ENCODE results near the gene POP7.
A peak's percentile ranks its signal among the peaks of the same experiment; 100 is the strongest.
"Not testable (repeated sequence)": the region's sequence is repeated elsewhere in the genome, so short reads cannot be mapped to it uniquely, and the experiment has no call there.

POP7 gene

GRCh38 chr7:100705753-100706671 lies at the start of gene POP7:
TSS of gene POP7 (plus strand) at chr7:100706121. CDS start at chr7:100706831, 710 bp downstream.
- peak; percentile 99 for DNase-seq

DNA sequence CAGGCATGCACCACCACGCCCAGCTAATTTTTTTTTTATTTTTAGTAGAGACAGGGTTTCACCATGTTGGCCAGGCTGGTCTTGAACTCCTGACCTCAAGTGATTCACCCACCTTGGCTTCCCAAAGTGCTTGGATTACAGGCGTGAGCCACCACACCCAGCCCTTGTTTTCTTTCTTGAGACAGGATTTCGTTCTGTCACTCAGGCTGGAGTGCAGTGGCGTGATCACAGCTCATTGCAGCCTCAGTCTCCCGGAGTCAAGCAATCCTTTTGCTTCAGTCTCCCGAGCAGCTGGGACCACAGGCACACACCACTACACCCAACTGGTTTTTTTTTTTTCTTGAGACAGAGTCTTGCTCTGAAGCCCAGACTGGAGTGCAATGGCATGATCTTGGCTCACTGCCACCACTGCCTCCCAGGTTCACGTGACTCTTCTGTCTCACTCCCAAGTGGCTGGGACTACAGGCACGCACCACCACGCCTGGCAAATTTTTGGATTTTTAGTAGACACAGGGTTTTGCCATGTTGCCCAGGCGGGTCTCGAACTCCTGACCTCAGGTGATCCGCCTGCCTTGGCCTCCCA lies 43.6 kb upstream of the POP7 start:
- DNase-seq = not testable (repeated sequence)

DNA sequence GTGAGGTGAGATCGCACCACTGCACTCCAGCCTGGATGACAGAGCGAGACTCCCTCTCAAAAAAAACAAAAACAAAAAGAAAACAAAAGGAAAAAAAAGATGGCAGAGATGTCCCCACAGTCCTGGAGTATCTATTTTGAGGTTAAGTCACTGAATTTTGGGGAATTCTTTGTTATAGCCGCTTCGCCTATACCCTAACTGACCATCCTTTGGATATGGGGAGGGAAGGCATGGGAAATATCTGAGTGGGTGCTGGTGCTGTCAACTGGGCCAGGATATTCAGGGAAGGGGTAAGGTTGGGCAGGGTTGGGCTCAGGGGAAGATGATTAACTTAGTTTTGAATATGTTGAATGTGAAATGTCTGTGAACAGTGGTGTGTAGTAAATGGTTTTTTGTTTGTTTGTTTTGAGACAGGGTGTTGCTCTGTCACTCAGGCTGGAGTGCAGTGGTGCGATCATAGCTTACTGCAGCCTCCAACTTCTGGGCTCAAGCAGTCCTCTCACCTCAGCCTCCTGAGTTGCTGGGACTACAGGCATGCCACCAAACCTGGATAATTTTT lies 40.7 kb upstream of the POP7 start:
- DNase-seq = no peak

- DNase-seq = no peak
These were observed 38.4 kb upstream of the POP7 start for GRCh38 chr7:100667331-100668068.

DNA sequence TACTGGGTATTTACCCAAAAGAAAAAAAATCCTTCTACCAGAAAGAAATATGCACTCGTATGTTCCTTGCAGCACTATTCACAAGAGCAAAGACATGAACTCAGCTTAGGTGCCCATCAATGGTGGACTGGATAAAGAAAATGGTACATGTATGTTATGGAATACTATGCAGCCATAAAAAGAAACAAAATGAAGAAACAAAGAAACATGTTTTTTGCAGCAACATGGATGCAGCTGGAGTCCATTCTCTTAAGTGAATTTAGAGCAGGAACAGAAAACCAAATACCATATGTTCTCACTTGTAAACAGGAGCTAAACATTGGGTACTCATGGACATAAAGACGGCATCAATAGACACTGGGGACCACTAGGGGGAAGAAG lies 37.9 kb upstream of the POP7 start:
- no peak for DNase-seq

DNA sequence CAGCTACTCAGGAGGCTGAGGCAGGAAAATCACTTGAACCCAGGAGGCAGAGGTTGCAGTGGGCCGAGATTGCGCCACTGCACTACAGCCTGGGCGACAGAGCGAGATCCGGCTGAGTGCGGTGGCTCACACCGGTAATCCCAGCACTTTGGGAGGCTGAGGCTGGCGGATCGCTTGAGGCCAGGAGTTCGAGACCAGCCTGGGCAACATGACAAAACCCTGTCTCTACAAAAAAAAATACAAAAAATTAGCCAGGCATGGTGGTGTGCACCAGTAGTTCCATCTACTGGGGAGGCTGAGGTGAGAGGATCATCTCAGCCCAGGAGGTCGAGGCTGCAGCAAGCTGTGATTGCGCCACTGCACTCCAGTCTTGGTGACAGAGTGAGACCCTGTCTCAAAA lies 36.8 kb upstream of the POP7 start:
- DNase-seq = not testable (repeated sequence)

DNA sequence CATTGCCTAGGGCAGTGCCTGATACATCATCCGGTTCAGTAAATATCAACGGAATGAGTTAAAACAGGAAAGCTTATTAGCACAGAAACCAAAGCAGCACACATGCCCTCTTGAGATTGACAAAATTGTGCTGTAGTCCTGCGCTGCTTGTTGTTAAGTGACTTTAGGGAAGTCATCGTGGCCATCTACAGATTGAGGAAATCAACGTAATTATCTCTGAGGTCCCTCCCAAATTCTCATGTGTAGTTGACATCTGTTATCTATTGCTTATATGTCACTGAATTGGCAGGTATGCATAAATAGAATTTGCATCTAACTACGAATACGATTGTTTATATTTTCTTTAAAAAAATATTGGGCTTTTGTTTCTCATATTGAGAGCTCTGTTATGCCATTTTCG lies 35.8 kb upstream of the POP7 start:
- no peak for DNase-seq

DNA sequence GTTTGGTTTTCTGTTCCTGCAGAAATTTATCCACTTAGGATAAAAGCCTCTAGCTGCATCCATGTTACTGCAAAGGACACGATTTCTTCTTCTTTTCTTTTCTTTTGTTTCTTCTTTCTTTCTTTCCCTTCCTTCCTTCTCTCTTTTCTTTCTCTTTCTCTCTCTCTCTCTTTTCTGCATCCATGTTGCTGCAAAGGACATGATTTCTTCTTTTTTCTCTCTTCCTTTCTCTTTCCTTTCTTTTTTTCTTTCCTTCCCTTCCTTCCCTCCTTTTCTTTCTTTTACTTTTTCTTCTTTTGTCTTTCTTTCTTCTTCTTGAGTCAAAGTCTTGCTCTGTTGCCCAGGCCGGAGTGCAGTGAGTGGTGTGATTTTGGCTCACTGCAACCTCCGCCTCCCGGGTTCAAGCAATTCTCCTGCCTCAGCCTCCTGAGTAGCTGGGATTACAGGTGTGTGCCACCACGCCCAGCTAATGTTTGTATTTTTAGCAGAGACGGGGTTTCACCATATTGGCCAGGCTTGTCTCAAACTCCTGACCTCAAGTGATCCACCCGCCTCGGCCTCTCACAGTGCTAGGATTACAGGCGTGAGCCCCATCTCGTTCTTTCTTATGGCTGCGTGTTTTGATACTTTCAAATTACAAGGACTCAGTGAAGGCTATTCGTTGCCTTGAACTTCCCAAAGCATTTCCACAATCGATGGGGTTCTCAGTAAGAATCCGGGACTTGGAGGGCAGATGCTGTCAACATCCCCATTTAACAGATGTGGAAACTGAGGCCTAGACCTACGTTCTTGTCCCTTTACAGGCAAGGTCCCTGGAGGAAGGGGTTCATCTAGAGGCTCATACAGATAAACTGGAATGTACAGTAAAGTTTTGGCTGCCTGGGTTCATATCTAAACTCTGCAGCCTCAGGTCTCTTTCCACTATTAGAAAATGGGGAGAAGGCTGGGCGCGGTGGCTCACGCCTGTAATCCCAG lies 34.3 kb upstream of the POP7 start:
- no peak for DNase-seq

DNA sequence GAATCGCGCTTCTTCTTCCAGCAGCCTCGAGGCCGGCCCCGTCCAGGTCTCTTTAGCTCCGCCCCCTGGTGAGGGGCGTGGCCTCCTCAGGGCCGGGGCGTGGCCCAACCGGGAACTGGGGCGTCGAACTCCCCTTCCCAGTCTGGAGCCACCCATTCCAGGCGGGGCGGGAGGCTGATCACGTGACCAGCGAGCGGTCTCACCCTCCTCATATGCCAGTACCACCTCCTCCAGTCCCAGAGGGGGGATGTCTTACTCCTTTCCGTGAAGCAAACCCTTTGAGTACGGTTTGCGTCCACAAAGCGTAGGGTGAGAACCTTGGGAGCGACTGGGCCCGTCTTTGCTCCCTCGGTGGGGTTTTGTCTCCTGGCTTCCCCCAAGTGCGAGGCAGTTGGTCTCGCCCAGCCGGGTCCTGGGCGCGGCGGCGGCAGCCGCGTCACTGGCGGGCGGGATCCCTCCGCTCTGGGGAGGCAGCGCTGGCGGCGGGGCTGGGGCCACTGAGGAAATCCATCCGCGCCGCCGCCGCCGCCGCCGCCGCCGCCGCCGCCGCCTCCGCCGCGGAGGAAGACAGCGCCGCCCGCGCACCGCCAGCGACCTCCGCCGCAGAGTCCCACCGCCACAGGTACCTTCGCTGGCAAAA lies 32.5 kb upstream of the POP7 start, which contains the start of gene GNB2:
Gene GNB2, plus strand, starts transcription at position 439 of the 640 bp plus-strand sequence. CDS start 2,526 bp downstream, outside the sequence.
- peak; percentile 98 for DNase-seq

DNA sequence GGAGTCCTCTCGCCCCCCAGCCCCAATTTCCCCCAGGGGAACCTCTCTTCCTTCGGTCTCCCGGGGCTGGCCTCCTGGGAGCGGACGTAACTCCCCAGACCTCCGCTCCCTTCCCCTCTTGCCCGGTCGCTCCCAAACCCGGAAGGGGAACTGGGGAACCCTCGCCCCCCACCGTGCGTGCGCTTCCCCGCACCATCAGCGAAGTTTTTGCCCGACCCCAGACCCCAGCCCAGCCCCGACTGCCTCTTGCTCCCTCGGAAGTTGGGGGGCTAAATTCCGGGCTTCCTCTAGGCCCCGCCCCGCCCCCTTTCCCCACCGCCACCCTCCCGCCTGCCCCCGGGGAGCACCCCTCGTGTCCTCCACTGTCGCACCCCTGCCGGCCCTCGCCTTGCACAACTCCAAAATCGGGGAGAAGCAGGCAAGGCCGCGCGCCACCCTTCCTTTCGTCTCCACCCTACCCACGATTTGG lies 31.9 kb upstream of the POP7 start:
- no peak for DNase-seq

DNA sequence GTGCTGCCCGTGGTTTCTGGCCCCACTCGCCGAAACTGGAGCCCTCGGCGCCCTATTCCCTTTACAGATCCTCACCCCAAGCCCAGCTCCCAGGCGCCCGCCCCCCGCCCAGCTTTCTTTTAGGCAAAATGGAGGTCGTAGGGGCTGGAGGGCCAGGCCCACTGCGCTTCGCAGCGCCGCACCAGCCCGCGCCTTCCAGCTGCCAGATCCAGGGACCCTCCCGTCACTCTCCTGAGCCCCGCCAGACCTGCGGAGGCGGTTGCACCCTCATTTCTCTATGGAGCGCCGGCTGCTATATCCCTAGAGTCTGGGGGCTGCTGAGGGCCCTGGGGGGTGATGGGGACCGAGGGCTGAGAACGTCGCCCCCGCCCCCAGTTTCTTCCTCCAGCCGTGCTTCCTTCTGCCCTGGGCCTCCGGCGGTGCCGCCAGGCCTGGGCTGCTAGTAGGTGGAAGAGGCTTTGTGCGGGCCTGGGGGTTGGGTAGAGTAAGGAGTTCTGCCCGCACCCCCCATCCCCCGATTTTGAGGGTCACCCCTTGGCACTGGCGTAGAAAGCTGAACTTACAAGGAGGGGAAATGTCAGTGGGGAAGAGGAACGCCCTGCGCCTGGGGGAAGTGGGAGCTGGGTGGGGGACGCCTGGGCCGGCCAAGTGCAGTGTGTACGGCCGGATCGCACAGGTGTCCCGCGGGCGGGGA lies 31.4 kb upstream of the POP7 start:
- no peak for DNase-seq

- no peak for DNase-seq
These were observed 30.8 kb upstream of the POP7 start for GRCh38 chr7:100675105-100675451.

DNA sequence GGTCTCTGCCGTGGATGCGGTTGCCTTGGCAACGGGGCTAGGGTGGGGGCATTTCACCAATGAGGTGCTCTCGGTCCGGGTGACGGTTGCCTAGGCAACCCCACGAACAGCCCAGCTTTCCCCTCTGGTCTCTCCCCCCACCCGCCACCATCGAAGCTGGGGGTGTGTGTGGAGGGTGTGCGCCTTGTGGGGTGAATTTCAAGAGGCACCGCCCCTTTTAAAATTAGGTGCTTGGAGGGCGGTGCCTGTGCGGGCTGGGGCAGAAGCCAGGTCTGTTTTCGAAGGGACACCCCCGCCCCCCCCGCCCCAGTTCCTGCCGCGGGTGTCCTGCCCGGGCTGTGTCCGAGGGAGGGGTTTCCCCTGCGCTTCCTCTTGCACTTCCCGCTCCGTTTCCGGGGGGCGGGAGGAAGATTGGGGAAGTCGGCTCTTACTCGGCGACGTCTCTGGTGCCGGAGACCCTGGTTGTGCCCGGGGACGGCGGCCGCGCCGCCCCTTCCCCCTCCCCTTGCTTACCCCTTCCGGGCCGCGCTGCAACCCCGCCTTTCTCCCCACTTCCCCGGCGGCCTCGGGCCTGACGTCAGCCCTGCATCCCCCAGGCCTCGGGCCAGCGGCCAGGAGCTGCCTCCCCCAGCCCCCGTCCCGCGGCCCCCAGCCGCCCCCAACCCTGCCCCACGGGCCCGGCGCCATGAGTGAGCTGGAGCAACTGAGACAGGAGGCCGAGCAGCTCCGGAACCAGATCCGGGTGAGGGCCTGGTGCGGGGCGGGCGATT lies 30.2 kb upstream of the POP7 start:
- peak; percentile 24 for DNase-seq

DNA sequence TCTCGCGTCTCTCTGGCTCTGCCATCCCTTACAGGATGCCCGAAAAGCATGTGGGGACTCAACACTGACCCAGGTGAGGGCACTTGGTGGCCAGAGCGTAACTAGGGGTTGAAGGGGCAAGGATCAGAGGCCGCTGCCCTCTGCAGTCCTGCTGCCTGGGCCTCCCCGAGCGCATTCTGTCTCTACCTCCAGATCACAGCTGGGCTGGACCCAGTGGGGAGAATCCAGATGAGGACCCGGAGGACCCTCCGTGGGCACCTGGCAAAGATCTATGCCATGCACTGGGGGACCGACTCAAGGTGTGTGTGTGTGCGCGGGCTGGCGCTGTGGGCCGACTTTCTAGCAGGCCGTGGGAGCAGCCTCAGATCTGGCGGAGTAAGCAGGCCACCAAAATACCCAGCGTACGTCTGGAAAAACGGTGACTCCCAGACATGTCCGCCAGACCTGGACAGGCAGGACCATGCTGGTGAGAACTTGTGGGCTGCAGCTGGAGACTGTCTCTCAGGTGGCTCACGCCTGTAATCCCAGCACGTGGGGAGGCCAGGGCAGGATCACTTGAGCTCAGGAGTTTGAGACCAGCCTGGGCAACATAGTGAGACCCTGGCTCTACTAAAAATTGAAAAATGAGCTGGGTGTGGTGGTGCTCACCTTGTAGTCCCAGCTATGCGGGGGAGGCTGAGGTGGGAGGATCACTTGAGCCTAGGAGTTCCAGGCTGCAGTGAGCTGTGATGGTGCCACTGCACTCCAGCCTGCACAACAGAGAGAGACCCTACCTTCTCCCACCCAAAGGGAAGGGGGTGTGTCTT lies 29.2 kb upstream of the POP7 start:
- DNase-seq = no peak

DNA sequence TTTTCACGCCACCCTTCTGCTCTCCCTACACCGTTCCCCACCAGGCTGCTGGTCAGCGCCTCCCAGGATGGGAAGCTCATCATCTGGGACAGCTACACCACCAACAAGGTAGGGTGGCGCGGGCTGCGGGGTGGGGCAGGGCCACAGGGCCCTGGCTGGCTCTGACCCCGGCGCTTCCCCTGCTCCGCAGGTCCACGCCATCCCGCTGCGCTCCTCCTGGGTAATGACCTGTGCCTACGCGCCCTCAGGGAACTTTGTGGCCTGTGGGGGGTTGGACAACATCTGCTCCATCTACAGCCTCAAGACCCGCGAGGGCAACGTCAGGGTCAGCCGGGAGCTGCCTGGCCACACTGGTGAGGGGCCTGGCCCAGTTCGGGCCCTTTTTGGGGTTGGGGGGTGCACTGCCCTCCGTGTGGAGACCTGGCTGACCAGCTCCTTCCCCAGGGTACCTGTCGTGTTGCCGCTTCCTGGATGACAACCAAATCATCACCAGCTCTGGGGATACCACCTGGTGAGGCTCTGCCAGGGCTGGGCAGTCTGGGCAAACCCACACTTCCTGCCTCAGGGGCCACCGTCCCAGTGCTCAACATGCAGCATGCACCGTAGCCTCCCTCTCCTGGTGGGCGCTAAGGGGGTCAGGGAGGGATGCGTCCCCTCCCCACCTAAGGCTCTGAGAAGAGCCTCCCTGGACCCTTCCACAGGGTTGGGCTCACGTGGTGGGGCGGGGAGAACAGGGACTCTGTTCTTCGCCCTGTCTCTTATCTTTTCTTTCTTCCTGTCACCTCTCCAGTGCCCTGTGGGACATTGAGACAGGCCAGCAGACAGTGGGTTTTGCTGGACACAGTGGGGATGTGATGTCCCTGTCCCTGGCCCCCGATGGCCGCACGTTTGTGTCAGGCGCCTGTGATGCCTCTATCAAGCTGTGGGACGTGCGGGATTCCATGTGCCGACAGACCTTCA lies 28.3 kb upstream of the POP7 start:
- no peak for DNase-seq

DNA sequence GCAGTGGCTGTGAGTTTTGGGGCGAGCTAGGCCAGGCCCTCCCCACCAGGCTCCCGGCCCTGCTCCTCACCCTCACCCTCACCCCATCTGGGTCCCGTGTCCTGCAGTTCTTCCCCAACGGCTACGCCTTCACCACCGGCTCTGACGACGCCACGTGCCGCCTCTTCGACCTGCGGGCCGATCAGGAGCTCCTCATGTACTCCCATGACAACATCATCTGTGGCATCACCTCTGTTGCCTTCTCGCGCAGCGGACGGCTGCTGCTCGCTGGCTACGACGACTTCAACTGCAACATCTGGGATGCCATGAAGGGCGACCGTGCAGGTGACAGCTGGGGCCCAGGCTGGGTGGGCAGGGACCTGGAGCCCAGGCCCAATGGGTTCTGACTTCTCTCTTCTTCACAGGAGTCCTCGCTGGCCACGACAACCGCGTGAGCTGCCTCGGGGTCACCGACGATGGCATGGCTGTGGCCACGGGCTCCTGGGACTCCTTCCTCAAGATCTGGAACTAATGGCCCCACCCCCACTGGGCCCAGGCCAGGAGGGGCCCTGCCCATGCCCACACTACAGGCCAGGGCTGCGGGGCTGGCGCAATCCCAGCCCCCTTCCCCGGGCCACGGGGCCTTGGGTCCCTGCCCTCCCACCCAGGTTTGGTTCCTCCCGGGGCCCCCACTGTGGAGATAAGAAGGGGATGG lies 27.5 kb upstream of the POP7 start:
- no peak for DNase-seq

All from NCI-H2107 (cell line).